OCI-LY1 (cell line): Measurements from ENCODE around the gene PDZD7.

ENCODE experiments used
- H2AFZ ChIP-seq: fragments of 200-600 bp; sonication (generic), shearing (Covaris generic); 2 replicates; pipeline ENCODE4 v1.6.0; 2014; ENCODE audit warnings: antibody characterized with exemption, mild to moderate bottlenecking, low read length
- H3F3A ChIP-seq: fragments of 200-600 bp; sonication (generic), shearing (Covaris generic); 2 replicates; pipeline ENCODE4 v1.6.0; 2014; ENCODE audit warnings: mild to moderate bottlenecking, antibody characterized with exemption, low read length, moderate library complexity; ENCODE audit not compliant: insufficient read depth
- H3K27ac ChIP-seq: fragments of 200-600 bp; sonication (generic); 2 replicates; pipeline ENCODE4 v1.5.1; 2014; ENCODE audit warnings: low read length, mixed run types, mild to moderate bottlenecking, low read depth; ENCODE audit not compliant: poor library complexity, severe bottlenecking
- H3K27me3 ChIP-seq: fragments of 200-600 bp; sonication (generic); 2 replicates; pipeline ENCODE4 v1.6.0; 2014; ENCODE audit warnings: antibody characterized with exemption, mild to moderate bottlenecking, low read length, moderate library complexity; ENCODE audit not compliant: insufficient read depth
- H3K36me3 ChIP-seq: fragments of 200-600 bp; sonication (generic); 2 replicates; pipeline ENCODE4 v1.6.1; 2014; ENCODE audit warnings: mild to moderate bottlenecking, antibody characterized with exemption, low read length, moderate library complexity, mixed read lengths; ENCODE audit not compliant: insufficient read depth
- H3K4me1 ChIP-seq: fragments of 200-600 bp; sonication (generic); 2 replicates; pipeline ENCODE4 v1.5.1; 2014; ENCODE audit warnings: mild to moderate bottlenecking, low read length, moderate library complexity; ENCODE audit not compliant: insufficient read depth, severe bottlenecking
- H3K4me2 ChIP-seq: fragments of 200-600 bp; sonication (generic), shearing (Covaris generic); 2 replicates; pipeline ENCODE4 v1.6.1; 2014; ENCODE audit warnings: low read length
- H3K4me3 ChIP-seq: fragments of 200-600 bp; sonication (generic); 2 replicates; pipeline ENCODE4 v1.5.1; 2014; ENCODE audit warnings: low read length, low read depth, mild to moderate bottlenecking, mixed read lengths; ENCODE audit not compliant: poor library complexity, severe bottlenecking
- H3K79me2 ChIP-seq: fragments of 200-600 bp; shearing (Covaris generic); 2 replicates; pipeline ENCODE4 v1.6.1; 2016; ENCODE audit warnings: mixed run types, low read length, mixed read lengths; ENCODE audit not compliant: insufficient read depth
- H3K9ac ChIP-seq: fragments of 200-600 bp; sonication (generic), shearing (Covaris generic); 2 replicates; pipeline ENCODE4 v1.6.1; 2014; ENCODE audit warnings: mild to moderate bottlenecking, low read length, mixed read lengths
- H3K9me2 ChIP-seq: fragments of 200-600 bp; sonication (generic), shearing (Covaris generic); 2 replicates; pipeline ENCODE4 v1.6.1; 2014; ENCODE audit warnings: low read depth, mild to moderate bottlenecking, low read length, mixed read lengths
- H3K9me3 ChIP-seq: fragments of 200-600 bp; shearing (Covaris generic); 2 replicates; pipeline ENCODE4 v1.6.1; 2014; ENCODE audit warnings: low read length, mixed read lengths
- H4K20me1 ChIP-seq: fragments of 200-600 bp; sonication (generic), shearing (Covaris generic); 2 replicates; pipeline ENCODE4 v1.6.0; 2016; ENCODE audit warnings: mild to moderate bottlenecking, low read length; ENCODE audit not compliant: insufficient read depth
- EZH2 ChIP-seq: fragments of 200-600 bp; sonication (generic), shearing (Covaris generic); IDR thresholded peaks from 2 replicates; pipeline ENCODE4 v1.8.0; 2017; ENCODE audit warnings: borderline replicate concordance, mixed run types, mild to moderate bottlenecking, antibody characterized with exemption, low read length, moderate library complexity, mixed read lengths
- TF ChIP-seq, protein P1 (sequence below): fragments of 200-600 bp; sonication (generic), shearing (Covaris generic); IDR thresholded peaks from 2 replicates; pipeline ENCODE4 v1.5.1; 2017; ENCODE audit warnings: mild to moderate bottlenecking, antibody characterized with exemption, low read length, moderate library complexity, mixed read lengths

PDZD7 gene

GRCh38 chr10:101046332-101047238, 15.7 kb upstream of the PDZD7 start:
- peaks cover 21% of the 10 kb centered on the region for H3K4me1 ChIP-seq
- H4K20me1 ChIP-seq, result no peaks in the 10 kb centered on the region
- H3K9me3 ChIP-seq, result no peaks in the 10 kb centered on the region
- H3K4me3 ChIP-seq, result no peak overlapping the region
- no peak overlapping the region for H3K9ac ChIP-seq
- TF ChIP-seq, protein P1, sequence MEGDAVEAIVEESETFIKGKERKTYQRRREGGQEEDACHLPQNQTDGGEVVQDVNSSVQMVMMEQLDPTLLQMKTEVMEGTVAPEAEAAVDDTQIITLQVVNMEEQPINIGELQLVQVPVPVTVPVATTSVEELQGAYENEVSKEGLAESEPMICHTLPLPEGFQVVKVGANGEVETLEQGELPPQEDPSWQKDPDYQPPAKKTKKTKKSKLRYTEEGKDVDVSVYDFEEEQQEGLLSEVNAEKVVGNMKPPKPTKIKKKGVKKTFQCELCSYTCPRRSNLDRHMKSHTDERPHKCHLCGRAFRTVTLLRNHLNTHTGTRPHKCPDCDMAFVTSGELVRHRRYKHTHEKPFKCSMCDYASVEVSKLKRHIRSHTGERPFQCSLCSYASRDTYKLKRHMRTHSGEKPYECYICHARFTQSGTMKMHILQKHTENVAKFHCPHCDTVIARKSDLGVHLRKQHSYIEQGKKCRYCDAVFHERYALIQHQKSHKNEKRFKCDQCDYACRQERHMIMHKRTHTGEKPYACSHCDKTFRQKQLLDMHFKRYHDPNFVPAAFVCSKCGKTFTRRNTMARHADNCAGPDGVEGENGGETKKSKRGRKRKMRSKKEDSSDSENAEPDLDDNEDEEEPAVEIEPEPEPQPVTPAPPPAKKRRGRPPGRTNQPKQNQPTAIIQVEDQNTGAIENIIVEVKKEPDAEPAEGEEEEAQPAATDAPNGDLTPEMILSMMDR, result no peak
- TF ChIP-seq EZH2, result no peak
- no peak overlapping the region for H2AFZ ChIP-seq
- no peak overlapping the region for H3K27ac ChIP-seq
- H3K9me2 ChIP-seq, result no peaks in the 10 kb centered on the region
- no peak overlapping the region for H3K4me2 ChIP-seq
- H3K79me2 ChIP-seq, result no peaks in the 10 kb centered on the region
- no peaks in the 10 kb centered on the region for H3K27me3 ChIP-seq
- H3F3A ChIP-seq, result no peaks in the 10 kb centered on the region
- no peaks in the 10 kb centered on the region for H3K36me3 ChIP-seq

- no peaks in the 10 kb centered on the region for H3K79me2 ChIP-seq
- peaks cover 15% of the 10 kb centered on the region for H3K4me1 ChIP-seq
- H2AFZ ChIP-seq, result no peak overlapping the region
- no peak overlapping the region for H3K9ac ChIP-seq
- no peak overlapping the region for H3K4me3 ChIP-seq
- no peaks in the 10 kb centered on the region for H3F3A ChIP-seq
- H3K27me3 ChIP-seq, result no peaks in the 10 kb centered on the region
- H3K4me2 ChIP-seq, result no peak overlapping the region
- TF ChIP-seq, protein P1, result no peak
- no peak for TF ChIP-seq EZH2
- H3K27ac ChIP-seq, result no peak overlapping the region
- no peaks in the 10 kb centered on the region for H3K9me2 ChIP-seq
- H3K9me3 ChIP-seq, result no peaks in the 10 kb centered on the region
- H3K36me3 ChIP-seq, result no peaks in the 10 kb centered on the region
- no peaks in the 10 kb centered on the region for H4K20me1 ChIP-seq
Measured at GRCh38 chr10:101044117-101044516, 13.2 kb upstream of the PDZD7 start.

DNA sequence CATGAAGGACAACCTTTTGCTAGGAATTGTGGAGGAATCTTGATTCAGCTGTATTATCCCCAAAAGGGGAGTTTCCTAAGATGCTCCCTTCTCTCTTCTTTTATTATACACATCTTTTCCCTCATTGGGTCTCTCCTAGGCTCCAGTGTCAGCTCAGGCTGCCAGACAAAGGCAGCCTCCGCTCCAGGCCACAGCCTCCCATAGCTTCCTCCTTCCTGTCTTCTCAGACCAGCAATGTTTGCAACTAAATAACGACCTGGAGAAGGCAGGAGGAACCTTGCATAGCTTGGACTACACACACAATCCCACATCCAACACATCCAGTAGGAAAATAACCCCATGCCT, 12.4 kb upstream of the PDZD7 start:
- Histone ChIP-seq H3K4me2 (peak overlapping the region; percentile 89), H3K79me2 (no peaks in the 10 kb centered on the region), H3K27ac (no peak overlapping the region), H3K4me1 (peaks cover 15% of the 10 kb centered on the region), H3K4me3 (peak overlapping the region; percentile 69), H3K27me3 (no peaks in the 10 kb centered on the region), H3K9me3 (no peaks in the 10 kb centered on the region), H3K9me2 (no peaks in the 10 kb centered on the region), H3K9ac (peak overlapping the region; percentile 62; the same call in 1 of the 2 replicates), H4K20me1 (no peaks in the 10 kb centered on the region), H3K36me3 (no peaks in the 10 kb centered on the region), H2AFZ (no peak overlapping the region), H3F3A (no peaks in the 10 kb centered on the region)
- no peak for TF ChIP-seq EZH2
- TF ChIP-seq, protein P1, result no peak
